NCI-H1417 treated with DMSO at 0.1 percent for 48 hours (cell line): ENCODE data around the gene COQ5.
"Not testable (repeated sequence)": the region's sequence is repeated elsewhere in the genome, so short reads cannot be mapped to it uniquely, and the experiment has no call there.

Experiments used
- DNase-seq: peaks from one replicate; lab custom pipeline; 2025; lab: John Stamatoyannopoulos, UW

Gene COQ5, protein sequence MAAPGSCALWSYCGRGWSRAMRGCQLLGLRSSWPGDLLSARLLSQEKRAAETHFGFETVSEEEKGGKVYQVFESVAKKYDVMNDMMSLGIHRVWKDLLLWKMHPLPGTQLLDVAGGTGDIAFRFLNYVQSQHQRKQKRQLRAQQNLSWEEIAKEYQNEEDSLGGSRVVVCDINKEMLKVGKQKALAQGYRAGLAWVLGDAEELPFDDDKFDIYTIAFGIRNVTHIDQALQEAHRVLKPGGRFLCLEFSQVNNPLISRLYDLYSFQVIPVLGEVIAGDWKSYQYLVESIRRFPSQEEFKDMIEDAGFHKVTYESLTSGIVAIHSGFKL

DNA sequence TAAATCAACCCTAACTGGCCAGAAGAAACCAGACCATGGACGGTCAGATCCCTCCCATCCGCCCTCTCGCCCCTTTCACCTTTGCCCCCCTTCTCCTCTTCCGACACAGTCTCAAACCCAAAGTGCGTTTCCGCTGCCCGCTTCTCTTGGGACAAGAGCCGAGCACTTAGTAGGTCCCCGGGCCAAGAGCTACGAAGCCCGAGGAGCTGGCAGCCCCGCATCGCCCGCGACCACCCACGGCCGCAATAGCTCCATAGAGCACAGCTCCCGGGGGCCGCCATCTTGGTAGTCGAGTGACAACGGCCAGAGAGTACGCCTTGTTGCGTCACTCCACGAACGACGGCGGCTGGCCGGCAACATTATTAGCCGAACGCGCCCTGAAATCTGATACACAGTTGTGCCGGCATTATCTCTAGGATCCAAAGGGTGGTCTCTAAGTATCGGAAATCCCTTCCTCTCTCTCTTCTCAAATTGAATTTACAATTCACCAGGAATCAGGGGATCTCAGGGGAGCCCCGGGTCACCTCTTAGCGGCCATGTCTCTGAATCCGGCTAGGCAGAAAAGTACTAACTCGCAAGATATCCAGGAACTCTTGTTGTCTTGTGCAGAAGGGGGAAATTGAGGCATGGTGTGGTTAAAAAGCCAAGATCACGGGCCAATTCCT lies at the start of gene COQ5:
COQ5 (minus strand) TSS at position 298 of the 665 bp plus-strand sequence; CDS start at position 281, 17 bp downstream.
- DNase-seq: peak; percentile 68

- no peak for DNase-seq
Observed at GRCh38 chr12:120574106-120574505, 45.1 kb upstream of the COQ5 start.

DNA sequence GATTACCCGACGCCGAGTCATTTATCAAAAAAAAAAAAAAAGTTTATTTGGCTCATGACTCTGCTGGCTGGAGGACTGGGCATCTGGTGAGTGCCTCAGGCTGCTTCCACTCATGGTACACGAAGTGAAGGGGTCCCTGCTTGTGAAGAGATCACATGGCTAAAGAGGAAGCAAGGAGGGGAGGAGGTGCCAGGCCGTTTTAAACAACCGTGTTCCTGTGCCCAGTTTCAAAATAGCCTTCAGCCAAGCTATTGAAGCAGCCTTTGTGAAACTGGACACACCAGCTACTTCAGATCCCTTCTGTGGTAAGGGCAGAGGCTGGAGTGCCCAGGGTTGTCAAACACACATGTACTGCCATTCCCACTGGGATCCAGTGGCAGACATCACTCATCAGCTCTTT lies 44.6 kb upstream of the COQ5 start:
- no peak for DNase-seq

DNA sequence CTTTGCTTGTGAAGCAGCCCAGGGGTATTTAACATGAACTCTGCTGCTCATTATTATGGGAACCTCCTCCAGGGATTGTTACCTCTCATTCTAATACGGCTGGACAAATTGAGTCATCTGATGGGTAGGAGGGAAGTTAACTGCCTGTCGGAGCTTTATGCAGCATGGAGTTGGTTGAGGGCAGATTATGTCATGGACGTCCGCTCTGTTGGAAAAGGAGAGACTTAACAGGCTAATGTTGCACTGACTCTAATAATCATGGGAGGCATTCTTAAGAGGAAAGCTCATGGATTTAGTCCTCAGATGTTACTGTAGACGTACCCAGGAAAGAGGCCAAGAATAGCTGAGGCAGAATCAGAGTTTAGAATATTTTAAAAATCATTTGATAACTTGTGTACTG lies 42.3 kb upstream of the COQ5 start:
- no peak for DNase-seq

DNA sequence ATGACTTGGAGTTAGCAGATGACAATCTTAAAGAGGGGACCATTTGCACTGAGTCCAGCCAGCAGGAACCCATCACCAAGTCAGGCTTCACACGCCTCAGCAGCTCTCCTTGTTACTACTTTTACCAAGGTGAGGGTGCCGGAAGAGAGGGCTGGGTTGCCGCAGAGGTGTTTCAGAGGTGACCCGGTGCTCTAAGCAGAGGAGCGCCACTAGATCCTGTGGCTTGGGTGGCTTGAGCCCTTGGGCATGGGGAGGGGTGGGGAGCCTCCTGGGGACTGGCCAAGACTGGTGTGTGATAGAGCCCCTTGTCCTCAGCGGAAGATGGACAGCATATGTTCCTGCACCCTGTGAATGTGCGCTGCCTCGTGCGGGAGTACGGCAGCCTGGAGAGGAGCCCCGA lies 34.5 kb upstream of the COQ5 start:
- no peak for DNase-seq

DNA sequence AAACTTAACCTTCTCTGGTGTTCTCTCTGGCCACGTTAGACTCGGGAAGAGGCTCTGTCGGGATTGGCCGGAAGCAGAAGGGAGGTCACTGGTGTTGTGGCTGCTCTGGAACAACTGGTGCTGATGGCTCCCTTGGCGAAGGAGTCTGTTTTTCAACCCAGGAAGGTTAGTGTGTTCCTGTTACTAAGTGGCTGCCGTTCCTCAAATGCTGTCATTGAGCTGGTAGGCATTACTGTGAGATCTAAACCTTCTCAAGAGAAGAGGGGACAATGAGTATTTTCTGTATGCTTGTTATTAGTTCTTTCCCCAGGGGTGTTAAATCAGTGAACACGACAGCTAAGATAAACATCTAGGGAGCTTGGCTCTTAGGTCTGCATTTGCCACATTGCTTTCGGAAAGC lies 33.9 kb upstream of the COQ5 start:
- no peak for DNase-seq

DNA sequence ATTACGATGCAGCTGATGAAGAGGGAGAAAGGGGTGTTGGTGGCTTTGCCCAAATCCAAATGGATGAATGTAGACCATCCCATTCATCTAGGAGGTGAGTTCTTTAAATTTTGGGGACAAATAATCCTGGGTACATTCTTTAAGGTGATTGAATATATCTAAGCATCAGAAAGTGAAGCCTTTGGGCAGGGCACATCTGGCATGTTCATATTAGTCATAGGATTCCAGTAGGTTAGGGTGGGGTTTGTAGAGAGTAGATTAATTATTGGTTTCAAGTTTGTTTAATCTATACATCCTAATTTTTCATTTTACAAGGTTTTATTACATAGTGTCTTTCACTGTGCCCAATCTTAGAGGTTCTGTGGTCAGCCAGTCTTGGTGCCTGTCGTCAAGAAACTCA lies 28.6 kb upstream of the COQ5 start:
- no peak for DNase-seq

GRCh38 chr12:120554678-120555077 lies 25.7 kb upstream of the COQ5 start:
- no peak for DNase-seq

GRCh38 chr12:120546050-120546386 lies 17.1 kb upstream of the COQ5 start:
- no peak for DNase-seq

- no peak for DNase-seq
Observed at GRCh38 chr12:120544691-120545090, 15.7 kb upstream of the COQ5 start.

DNA sequence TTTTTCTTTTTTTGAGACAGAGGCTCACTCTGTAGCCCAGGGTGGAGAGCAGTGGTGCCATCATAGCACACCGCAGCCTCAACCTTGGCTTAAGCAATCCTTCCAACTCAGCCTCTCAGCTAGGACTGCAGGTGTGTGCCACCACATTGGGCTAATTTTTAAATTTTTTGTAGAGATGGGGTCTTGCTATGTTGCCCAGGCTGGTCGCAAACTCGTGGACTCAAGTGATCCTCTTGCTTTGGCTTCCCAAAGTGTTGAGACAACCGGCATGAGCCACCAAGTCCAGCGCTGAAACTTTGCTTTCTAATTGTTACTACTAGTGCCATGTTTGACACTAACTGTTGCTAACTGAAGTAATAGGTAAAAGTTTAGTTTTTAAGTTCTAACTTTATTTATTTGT lies 13.2 kb upstream of the COQ5 start:
- no peak for DNase-seq

DNA sequence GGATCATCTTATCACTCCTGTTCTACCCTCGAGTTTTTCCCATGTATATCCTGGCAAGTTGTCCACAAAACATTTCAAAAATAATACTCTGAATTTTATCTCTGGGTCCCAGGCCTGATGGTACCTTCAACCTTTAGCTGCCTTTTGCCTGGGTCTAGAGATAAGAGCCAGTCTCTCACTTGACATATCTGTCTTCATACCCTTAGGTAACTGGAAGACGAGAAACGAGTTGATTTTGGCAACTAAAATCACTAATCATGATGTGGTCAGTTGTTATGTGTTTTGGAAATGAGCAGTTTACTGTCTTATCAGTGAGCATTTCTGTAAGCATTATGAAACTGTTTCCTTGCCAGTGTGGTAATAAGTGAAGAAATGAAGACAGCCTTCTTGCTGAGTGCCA lies 11.5 kb upstream of the COQ5 start:
- no peak for DNase-seq

GRCh38 chr12:120539303-120539702 lies 10.3 kb upstream of the COQ5 start:
- DNase-seq: no peak

DNA sequence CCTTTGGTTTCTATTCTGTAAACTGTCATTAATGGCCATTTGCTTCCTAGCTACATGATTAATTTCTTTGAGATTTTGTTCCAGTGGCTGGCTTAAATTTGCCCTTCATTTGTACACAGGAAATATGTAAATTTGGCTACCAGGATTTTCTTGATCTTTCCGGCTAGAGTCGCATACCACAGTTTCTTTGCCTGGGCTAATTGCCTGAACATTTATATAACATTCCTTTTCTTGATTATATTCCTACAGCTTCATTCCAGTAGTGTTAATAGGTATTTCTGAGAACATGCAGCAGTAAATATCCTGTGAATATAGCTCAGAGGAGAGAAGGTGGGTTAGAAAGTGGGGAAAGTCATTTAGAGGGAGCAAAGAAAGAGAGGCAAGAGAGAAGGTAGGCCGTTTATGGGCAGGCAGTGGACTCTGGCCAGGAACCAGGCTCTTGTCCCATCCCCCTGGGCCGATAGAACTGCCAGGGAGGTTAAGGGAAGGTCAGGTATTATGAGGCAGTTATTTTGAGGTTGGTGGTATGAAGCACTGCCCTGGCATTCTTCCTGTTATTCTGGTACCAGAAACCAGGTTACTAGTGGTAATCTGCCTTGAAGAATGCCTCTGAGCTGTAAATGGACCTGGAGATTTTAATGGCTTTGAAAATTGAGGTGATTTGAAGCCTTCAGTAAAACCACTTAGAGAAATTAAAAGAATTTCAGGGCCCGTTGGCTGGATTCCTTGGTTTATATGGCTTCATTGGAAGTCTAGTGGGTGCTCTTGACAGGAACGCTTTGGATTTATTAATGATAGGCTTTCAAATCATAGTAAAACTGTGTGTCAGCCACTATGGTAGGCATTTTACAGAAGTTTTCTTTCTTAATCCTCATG lies 9.6 kb upstream of the COQ5 start:
- no peak for DNase-seq

- no peak for DNase-seq
Observed at GRCh38 chr12:120537856-120538220, 8.9 kb upstream of the COQ5 start.

DNA sequence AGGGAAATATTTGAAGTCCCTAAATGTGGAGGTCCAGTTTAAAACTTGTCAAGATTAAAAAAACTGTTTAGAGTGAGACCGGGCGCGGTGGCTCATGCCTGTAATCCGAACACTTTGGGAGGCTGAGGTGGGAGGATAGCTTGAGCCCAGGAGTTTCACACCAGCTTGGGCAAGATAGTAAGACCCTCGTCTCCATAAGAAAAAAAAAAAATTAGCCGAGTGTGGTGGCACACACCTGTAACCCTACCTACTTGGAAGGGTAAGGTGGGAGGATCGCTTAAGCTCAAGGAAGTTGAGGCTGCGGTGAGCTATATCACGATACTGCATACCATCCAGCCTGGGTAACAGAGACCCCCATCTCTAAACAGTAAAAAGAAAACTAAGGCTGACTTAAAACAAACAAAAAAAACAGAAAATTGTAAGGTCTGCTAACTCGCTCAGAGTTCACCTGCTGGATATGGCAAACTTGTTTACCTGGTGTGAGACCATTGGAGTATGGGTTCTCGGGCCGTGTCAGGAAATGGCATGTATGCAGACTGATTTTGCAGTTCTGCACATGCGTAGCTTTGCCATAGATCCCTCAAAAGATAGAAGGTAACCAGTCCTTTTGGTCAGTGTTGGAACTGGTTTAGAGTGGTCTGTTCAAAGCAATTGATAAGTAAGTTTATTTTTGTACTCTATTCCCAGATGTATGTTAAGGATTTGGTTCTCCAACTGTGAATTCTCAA lies 7.3 kb upstream of the COQ5 start:
- no peak for DNase-seq

DNA sequence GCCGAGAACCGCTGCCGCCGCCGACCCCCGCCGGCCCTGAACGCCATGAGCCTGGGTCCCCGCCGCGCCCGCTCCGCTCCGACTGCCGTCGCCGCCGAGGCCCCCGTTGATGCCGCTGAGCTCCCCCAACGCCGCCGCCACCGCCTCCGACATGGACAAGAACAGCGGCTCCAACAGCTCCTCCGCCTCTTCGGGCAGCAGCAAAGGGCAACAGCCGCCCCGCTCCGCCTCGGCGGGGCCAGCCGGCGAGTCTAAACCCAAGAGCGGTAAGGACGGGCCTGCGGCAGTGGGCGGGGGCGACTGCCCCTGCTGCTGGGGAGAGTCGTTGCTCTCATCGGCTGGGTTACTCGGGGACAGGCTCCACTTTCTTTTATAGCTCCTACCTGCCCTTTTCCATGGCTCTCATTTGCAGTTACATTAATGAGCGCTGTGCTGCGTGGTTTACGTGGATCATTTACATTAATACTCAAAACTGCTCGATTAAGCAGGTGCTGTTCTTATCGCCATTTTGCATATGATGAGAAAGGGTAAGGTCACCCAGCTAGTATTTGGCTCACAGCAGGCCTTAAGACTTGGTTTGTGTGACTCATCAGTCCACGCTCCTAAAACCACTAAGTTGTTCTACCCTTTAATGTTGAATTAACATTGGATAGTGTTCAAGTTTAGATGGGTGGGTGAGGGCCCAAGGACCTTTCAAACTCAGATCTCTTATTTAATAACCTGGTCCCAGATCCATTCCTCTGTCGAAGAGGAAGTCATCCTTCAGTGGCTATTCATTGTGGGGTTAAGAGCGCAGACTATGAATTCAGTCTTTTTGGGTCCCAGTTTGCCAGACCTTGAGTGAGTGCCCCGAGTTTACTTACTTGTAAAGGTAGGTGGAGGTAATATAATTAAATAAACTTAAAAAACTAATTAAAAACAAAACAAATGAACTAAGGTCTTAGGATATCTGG lies 6.0 kb upstream of the COQ5 start:
- no peak for DNase-seq

DNA sequence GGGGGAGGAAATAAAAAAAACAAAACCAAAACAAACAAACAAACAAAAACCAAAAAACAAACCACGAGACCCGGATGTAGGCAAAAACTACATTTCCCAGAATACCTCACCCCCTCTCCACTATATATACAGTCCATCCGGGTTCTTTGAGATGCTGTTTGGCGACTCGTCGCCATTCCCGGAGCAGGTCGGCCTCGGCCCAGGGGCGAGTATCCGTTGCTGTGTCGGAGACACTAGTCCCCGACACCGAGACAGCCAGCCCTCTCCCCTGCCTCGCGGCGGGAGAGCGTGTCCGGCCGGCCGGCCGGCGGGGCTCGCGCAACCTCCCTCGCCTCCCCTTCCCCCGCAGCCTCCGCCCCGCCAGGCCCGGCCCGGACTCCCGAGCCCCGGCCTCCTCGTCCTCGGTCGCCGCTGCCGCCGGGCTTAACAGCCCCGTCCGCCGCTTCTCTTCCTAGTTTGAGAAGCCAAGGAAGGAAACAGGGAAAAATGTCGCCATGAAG lies 5.3 kb upstream of the COQ5 start, which contains the start of gene RNF10:
RNF10 (plus strand) TSS at position 154 of the 500 bp plus-strand sequence. CDS start 456 bp downstream, outside the sequence.
- DNase-seq: peak; percentile 85

DNA sequence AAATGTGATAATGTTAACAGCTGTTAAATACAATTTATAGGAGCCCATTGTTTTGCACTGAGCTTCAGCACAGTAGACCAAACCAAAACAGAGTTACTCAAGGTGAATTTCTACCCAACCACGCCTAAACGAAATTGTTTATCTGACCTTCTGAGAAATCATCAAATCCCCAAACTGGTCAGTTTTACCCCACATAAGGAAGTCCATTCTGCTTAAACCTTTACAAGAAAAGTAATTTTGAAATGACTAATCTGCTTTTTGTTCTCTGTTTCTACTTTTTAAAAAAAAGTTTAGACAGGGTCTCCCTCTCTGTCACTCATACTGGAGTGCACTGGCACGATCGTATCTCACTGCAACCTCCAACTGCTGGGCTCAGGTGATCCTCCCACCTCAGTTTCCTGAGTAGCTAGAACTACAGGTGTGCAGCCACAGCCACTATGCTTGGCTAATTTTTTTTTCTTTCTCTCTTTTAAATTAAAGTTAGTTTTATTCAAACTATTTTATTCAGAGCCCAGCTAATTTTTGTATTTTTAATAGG lies 3.8 kb upstream of the COQ5 start:
- DNase-seq: no peak

DNA sequence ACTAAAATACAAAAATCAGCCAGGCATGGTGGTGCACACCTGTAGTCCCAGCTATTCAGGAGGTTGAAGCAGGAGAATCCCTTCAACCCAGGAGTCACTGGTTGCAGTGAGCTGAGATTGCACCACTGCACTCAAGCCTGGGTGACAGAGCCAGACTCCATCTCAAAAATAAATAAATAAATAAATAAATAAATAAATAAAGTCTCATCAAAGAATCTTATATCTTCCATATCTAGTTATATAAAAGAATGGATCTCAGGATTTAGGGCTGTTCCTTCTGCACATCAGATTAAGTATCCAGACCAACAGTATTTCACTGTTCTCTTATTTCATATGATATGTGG lies 1.4 kb upstream of the COQ5 start:
- DNase-seq: not testable (repeated sequence)
